NCI-H1092 treated with DMSO at 0.1 percent for 48 hours (cell line): ENCODE measurements around the gene CREB3L1.

ENCODE experiments used
- DNase-seq: peaks from one replicate; lab custom pipeline; 2025; lab: John Stamatoyannopoulos, UW

Gene CREB3L1

DNA sequence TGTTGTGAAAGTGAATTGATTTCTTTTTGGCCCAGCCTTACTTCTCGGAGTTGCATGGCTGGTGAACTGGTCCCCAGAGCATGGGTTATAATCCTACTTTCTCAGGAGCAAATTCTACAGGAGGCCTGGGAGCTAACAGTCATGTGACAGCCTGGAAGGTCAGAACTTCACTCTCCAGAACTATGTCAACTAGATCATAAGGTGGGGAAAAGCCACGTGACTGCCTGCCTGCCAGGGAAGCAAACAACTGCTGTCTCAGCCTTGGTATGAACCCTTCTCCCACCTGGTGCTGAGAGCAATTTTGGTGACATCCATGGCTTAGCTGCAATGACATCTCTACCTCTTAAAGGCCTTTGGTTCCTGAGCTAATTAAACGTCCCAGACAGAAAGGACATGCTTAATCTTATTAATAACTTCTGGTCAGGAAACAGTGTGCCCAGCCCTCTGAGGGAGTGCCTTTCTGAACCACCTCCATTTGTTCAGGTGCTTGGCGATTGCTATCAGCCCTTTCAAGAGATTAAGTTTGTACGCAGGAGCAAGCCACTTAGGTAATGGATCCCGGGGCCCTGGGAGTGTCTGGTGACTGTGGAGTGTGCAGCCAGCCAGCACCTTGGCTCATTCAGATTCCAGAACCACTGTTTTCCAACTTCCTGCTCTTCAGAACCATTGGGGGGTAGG, 1.4 kb upstream of the CREB3L1 start:
- DNase-seq, result no peak

DNA sequence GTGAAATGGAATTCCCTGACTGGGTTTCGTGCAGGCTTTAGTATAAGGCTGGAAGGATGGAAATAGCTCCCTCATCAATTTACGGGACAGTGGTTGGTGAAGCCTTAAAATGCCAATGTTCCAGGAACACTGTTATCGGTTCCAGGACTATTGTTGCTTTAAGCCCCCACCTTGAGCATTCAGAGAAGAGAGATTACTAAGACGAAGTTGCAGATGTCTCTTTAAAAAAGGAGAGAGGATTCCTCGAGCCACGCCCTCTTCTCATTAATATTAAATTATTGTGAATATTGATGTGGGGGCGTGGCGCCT, 195 bp upstream of the CREB3L1 start:
- DNase-seq, result no peak

DNA sequence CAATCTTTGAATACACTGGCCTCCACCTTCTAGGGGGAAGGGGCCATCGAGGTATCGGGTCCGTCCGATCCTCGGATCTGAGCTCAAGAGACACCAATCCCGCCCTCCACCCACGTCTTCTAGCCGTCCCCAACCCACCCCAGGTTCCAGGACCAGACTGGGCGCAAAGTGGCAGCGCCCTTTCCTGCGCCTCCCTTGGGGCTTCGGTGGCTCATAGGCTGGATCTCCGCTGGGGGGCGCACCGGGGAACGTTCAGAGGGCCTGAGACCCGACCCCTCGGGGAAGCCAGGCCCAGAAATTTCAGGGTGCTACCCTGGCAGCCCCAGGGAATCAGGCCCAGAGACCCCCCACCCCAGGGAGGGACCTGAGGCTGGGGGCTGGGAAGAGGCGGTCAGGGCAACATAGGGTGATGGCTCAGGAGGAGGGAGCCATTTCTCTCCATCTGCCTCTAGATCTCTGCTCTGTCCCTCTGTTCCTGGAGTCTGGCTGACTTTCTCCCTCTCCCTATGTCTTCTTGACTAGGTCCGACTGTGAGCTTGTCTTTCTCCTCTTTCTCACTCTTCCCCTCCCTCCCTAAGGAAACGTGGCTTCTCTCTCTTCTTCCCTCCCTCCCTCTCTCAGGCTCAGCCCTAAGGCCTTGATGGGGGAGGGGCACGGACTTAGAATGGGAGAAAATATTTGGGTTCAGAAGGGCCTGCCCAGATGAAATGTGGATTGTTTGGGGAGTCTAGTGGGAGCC, 1.1 kb downstream of the CREB3L1 start:
- DNase-seq, result peak; percentile 35

DNA sequence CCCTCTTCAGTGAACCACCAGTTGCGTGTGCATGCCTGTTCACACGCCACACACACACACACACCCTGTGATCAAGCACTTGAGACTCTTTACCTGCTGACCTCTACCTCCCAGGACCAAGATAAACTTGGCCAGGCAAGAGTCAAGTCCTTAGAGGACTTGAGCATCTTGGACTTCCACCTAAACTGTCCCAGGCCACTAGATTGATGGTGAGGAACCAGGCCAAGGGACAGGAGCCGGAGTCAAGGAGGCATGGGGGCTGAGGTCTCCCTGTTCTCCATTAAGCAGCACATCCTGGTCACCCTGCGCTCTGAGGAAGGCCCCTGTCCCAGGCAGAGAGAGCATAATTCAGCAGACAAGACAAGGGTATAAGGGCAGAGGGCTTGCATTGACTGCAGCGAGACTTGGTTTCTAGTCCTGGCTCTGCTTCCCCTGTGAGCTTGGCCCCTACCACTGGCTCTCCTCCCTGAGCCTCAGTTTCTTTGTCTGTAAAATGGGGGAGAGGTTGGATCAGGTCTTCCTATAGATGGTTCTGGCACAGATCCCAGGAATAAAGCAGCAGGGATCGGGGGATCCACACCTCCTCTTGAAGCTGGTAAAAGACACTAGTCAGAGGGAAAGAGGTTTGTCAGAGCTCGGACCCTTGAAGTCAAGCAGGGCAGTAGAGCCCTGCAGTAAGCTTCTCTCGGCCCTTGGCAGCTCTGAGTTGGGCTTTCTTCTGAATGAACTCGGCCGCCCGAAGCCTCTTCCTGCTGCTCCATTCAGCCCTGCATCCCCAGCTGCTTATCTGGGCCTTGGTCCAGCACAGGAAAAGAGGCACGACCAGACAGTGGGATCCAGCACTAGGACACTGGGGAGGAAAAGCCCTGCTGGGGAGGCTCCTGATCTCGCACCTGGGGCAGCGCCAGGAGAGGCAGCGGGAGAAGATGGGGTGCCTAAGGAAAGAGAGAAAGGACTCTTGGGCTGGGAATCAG, 2.0 kb downstream of the CREB3L1 start:
- peak; percentile 79 for DNase-seq

DNA sequence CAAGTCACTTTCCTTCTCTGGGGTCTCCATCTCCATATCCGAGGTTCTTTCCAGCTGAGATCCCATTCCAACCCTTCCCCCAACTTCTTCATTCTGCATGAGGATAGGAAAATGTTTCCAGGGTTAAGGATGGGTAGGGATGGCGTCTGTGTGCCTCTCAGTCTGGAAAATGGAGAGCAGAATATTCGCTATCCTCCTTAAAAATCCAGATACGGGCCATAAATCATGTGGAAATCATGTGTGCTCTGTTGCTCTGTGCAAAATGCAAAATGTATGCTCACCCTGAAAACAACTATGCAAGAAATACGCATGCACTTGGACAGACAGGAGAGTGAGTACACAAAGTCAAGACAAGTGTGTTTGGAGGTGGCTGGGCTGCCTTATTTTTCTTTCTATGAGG, 3.2 kb downstream of the CREB3L1 start:
- no peak for DNase-seq

DNA sequence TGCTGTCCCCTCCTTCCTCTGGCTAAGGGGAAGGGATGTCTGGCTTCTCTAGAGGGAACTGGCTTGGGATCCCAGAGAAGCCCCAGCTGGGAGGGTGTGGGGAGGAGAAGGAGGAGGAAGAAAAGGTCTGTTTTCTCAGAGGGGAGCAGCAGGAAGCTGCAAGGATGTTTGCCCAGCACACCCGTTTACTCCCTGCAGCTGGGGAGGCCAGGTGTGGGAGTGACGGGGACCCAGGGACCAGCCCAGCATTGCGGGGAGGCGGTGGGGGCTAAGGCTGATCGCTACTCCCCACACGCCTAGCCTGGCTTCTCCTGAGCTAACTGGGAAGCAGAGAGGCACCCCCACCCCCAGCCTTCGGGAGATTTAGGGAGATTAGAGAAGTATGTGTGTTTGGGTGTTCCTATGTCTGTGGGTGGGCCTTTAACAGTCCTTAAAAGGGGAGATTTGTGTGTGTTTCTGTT, 3.9 kb downstream of the CREB3L1 start:
- no peak for DNase-seq

DNA sequence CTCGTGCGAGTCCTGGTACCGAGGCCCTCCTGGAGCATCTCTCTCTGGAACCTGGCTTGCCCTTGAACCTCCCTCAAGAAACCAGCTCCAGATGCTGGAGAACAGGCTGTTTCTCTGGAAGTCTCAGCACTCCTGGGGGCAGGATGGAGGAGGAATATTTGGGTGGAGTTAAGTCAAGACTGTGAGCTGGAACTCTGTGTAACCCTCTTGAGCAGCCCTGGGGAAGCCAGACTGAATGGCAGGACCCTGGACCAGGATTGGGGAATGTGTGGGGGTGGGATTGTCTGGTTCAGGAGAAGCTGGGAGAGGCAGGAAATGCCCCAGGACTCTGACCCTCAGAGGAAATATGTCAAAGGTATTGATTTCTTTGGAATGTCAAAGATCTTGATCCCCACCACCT, 7.7 kb downstream of the CREB3L1 start:
- no peak for DNase-seq

DNA sequence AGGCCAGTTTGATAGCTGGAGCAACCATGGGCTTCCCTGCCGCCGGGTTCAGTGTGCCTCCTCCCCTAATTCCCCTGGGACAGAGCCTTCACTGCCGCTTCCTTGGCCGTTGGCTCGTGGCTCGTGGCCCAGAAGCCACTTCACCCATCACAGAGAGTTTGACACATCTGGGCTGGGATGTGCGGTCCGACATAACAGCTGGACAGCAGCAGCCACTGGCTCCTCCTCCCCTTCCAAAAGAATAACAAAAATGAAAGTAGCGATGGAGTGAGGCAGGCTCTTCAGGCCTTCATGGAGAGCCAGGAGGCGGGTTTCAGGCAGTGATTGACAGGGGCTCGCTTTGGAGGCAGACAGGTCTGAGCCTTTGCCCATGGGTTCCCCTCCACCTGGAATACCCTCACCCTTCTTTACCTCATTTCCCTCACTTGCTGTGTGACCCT, 8.2 kb downstream of the CREB3L1 start:
- peak; percentile 16 for DNase-seq

DNA sequence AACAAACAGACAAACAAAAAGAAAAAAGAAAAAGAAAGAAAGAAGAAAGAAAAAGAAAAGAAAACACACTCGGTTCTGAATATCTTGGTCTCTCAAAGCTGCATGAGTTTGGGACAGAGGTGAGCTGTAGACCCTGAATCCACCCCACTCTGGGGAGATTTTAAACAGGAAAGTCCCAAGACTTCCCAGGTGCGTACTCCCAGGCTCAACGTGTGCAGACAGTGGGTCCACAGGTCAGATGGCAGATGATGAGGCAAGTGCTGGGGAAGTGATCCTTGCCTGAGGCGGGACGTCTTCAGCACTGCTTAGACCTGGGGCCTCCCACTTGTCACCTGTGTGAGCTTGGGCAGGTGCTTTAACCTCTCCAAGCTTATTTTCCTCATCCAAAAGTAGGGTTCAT, 9.3 kb downstream of the CREB3L1 start:
- DNase-seq, result no peak

DNA sequence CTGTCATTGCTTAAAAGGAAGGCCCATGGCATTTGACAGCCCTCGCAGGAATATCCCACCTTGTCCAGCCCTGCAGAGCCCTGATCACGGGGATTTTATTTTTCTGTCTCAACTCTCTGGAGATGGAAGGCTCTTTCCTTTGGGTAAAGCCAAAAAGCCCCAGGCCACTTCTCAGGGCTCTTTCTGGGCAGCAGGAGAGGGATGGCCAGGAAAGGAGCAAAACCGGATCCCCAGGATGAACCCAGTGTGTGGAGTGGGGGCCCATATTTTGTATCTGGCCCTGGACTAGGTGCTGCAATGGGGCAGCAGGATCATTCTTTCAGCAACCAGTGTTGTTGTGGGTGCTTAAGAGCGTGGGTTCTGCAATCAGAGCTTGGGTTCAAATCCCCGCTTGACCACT, 11.0 kb downstream of the CREB3L1 start:
- DNase-seq, result no peak

DNA sequence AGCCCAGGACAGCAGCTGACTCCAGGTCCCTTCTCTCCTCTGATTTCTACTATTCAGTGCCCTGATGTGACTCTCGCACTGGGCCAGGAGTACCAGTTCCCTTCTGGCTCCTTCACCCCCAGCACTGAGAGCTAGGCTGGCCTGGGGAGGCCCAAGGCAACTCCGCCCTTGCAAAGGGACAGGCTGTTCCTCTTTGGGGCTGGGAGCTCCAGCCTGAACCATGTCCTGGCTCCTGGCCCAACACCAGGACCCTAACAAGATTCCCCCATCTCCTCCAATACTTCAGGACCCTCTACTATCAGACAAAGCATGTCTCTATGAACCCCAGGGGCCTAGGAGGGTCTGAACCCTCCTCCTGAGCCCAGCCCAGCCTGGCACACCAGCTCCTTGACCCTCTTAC, 12.5 kb downstream of the CREB3L1 start:
- DNase-seq, result no peak

DNA sequence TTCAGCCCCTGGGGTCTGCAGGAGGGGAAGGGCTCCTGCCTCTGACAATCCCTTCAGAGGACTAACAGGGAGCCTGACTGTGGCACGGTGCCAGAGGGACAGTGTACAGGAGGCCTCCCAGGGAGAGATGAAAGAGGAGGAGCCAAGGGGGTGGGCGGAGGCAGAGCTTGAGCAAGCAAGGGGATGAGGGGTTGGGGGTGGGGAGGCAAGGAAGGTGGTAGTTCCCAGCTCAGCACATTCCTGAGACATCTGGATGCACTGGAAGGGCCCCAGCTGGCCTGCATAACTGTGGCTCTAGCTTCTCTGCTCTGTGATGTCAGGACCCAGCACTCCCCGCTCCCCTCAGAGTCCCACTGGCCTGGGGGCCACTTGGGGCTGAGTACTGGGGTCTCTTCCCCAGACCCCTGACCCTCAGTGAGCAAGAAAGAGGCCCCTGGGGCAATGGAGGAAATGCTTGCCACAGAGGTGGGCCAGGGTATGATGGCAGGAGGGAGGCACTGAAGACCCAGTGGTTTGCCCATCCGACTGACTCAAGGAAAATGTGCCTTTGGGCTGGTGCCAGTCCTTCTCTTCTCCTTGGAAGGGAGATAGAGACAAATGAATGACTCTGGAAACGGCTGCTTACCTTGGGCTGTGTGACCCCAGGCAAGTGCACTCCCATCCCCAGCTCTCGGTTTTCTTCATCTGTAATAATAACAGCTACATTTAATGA, 13.3 kb downstream of the CREB3L1 start:
- DNase-seq, result no peak

DNA sequence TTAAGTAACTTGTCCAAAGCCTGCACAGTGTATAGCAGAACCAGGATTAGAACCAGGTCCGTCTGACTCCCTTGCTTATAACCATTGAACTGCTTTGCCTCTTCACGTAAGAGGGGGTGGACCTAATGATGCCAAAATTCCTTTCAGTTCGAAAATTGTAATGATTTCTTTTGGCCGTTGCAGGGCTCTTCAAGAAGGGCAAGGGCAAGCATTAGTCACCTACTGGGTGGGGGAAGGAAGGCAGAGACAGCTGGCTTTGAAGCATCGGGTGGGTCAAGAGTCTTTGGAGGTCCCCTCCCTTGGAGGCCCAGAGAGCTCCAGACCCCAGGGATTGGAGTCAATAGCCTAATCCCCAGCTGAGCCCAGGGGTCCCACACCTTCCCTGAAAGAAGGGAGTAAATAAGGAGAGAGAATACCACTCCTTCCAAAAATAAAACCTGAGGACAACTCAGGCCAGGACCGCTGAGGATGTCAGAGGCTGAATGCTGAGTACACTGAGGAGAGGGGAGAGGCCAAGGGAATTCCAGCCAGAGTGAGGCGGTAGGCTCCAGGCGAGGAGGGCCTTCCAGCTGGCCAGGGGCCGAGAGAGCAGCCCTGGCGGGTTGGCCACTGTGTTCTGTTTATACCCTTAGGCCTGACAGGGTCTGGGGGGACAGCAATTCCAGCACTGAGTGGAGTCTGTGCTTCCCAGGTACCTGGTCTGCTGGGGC, 14.1 kb downstream of the CREB3L1 start:
- DNase-seq, result no peak

DNA sequence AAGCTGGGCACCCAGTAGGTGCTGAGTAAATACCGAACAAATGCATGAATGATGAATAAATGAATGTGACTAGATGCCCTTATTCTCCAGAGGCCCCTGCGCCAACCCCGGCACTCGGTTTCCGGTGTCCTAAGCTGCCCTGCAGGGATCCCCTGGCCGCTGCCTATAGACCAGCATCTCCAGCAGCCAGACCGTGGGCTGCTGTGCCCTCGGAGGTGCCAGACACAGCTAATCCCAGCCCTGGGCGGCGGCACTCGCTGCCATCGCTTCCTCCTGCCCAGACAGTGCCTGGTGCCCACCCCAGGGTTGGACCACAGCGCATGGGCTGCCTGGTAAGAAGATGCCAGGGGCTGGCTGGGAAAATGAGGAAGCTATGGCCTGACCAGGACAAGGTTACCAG, 15.6 kb downstream of the CREB3L1 start:
- DNase-seq, result no peak

DNA sequence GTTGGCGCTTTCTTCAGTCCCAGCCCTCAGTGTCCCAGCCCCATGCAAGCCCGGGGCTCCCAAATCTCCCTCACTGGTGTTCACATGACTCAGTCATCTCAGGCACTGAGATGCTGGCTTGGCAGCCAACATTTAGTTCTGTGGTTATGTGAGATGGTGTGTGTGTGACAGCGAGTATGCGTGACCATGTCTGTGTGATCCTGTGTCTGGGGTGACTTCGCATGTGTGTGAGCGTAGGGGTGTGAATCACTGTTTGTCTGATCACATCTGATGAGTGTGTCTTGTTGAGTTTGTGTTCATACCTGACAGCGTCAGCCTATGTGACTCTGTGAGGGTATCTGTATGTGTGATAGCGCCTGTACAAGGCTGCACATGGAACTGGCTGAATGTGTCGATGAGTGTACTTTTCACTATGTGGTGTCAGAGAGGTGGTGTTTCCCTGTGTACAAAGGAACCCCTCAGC, 16.2 kb downstream of the CREB3L1 start:
- DNase-seq, result no peak

DNA sequence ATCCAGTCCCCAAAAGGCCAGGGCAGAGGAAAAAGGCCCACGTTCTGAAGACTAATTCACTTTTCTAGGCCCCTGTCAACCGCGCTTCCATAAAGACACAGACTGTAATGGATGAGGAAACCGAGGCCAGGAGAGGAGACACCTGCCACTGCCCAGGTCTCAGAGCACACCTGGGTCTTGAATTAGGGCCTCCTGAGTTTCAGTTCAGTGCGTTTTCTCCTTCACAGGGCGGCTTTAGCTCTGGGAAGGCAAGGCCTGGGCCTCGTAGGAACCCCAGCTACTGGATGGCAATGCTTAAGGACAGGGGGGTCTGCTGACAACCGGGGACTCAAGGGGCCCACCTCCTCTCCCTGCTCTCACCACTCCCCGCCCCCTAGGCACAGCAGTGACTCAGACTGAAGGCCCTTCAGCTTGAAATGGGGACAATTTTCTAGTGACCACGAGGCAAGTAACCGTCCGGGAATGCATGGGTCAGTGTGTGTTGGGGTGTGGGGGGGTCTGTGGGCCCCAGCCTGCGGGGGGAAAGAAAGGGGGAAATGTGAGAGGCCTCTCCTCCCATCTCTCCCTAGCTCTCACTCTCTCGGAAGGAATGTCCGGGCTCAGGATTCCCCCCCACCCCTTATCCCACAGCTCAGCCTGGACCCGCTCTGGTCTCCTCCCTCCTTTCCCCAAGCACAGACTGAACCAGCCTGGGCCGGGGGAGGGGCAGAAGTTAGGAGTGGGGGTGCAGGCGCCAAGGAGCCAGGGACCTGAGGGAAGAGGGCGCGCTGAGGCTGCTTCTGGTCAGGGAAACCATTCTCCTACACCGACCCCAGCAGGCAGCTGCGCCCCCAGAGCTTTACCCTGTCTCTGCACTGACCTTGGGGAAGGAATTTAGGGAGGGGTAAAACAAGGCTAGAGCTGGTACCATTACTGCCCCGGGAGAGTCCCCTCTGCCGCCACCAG, 17.2 kb downstream of the CREB3L1 start:
- DNase-seq, result no peak

DNA sequence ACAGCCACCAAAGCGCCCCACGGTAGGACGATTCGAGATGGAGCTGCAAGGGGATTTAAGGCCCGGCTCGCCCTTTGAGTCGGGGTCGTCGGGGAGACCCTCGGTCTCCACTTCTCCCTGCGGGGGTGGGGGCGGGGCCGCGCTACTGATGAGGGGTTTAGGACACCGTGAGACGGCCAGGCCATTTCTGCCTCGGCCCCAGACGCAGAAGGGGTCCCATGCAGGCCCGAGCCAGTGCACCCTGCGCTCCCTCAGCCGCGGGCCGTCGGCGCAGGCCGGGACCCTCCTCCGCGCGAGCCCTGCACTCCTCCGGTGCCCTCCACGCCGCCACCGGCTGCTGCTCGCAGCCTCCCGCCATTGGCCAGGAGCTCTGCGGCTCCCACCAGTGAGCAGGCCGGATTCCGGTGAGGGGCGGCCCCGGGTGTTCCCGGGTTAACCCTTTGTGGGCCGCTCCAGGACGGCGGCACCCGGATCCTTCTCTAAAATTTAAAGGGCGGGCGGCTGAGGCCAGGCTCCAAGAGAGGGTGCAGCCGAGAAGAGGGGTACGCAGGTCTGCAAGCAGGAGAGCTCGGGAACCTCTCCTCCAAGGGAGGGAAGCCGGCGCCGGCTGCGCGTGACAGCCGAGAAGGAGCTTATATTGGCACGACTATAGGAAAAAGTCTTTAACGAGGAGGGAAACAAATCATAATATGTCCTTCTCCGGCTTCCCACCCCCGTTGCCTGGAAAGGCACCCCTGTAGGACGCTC, 18.0 kb downstream of the CREB3L1 start:
- DNase-seq, result peak; percentile 78

DNA sequence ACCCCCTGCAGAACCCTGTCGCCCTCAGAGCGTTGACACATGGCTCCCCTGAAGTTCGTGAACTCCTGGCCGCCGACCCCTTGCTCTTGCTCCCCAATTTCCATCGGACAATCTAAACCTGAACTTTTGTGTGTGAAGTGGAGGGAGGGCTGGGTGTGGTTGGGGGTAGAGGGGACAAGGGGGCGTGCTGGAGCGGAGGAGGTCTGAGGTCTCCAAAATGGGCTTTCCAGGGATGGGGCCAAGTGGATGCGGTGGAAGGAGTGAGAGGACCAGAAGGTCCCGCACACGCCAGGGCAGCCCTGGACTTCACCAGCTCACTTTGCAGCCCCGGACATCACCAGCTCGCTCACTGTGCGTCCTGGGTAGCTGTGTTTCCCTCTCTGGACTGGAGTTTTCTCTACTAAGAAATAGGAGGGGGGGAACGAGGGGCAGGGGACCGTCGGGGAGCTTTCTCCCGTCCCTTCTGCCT, 18.6 kb downstream of the CREB3L1 start:
- DNase-seq, result no peak
